Measurements from ENCODE around the gene TSPAN9. TPM values are rescaled to one million over a fixed set of nuclear protein-coding genes. Genes with fewer than 3 reads are reported as not detected.

Gene TSPAN9
- total and polyA plus RNA-seq, 9 of the 15 experiments (the other 6 are each of a cell fraction or from before 2014, with no cell fraction given), result 0.23 to 2.1 (median 0.60) TPM; not detected in 2

GRCh38 chr12:3299929-3300832 lies 223.0 kb downstream of the TSPAN9 start (continued):
- peak; percentile 35; the same call in 1 of the 2 replicates for TF ChIP-seq REST (IDR thresholded peaks at IDR 0.05; ENCODE audit: borderline replicate concordance)
- TF ChIP-seq REST (CRISPR knock-in tag; IDR thresholded peaks at IDR 0.05; ENCODE audit: low read depth), result no peak
- no peak for TF ChIP-seq NFATC3 (IDR thresholded peaks at IDR 0.05)
- no peak for TF ChIP-seq MAZ (CRISPR knock-in tag; conservative IDR thresholded peaks at IDR 0.05 in 1 of 2, IDR thresholded peaks at IDR 0.05 in 1 of 2)
- TF ChIP-seq ZNF41 (CRISPR knock-in tag; conservative IDR thresholded peaks at IDR 0.05), result no peak
- TF ChIP-seq HES1 (IDR thresholded peaks at IDR 0.05; ENCODE audit: low read depth), result no peak
- TF ChIP-seq KDM2B (CRISPR knock-in tag; IDR thresholded peaks at IDR 0.05), result no peak
- no peak for TF ChIP-seq MNT (conservative IDR thresholded peaks at IDR 0.05)
- no peak for TF ChIP-seq ZNF395 (CRISPR knock-in tag; IDR thresholded peaks at IDR 0.05)
- TF ChIP-seq ZNF512 (tag; IDR thresholded peaks at IDR 0.05), result no peak
- no peak for TF ChIP-seq MED1 (CRISPR knock-in tag; IDR thresholded peaks at IDR 0.05; ENCODE audit: borderline replicate concordance)
- no peak for TF ChIP-seq SMAD4 (CRISPR knock-in tag; conservative IDR thresholded peaks at IDR 0.05)
- peak; percentile 58; the same call in 1 of the 2 replicates for TF ChIP-seq STAG1 (CRISPR knock-in tag; IDR thresholded peaks at IDR 0.05; ENCODE audit: borderline replicate concordance)

Measured in K562 (cell line).